Astrocyte (in vitro differentiated cells and primary cell): ENCODE data around the gene ABCA7.

Experiments used
- EZH2 ChIP-seq: IDR thresholded peaks from 2 replicates; pipeline ENCODE4 v1.6.1; 2012; ENCODE audit warnings: mild to moderate bottlenecking, low read length, inconsistent platforms; ENCODE audit not compliant: insufficient read depth
- TF ChIP-seq, protein P1 (sequence below): IDR thresholded peaks from 2 replicates; pipeline ENCODE4 v1.5.1; 2011; ENCODE audit warnings: low read depth, mild to moderate bottlenecking, inconsistent platforms, low read length, moderate library complexity; ENCODE audit not compliant: insufficient read depth

DNA sequence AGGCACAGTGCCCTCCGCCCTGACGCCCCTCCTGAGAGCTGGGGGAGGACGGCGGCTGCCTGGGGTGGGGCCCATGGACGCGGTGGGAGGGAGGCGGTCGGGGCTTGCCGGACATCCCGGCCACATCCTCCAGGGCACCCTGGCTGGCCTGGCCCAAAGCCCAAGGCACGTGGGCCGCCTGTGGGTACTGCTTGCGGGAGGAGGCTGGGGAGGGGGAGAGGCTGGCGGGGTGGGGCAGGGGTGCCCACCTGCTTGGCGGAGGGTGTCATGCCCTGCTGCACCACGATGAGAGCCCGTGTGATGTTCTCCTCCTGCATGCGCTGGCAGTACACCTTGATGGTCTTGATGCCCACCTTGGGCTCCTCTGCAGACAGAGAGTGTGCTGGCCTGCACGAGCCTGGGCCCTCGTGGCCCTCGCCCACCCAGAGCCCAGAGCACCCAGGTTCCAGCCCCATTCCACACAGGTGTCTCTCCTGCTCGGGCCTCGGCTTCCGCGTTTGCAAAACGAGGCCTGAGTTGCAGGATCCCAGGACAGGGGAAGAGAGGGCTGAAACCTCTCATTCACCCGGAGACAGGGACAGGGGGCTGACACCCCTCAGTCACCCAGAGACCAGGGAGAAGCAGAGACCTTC, 51.8 kb downstream of the ABCA7 start:
- no peak for TF ChIP-seq EZH2
- TF ChIP-seq, protein P1, sequence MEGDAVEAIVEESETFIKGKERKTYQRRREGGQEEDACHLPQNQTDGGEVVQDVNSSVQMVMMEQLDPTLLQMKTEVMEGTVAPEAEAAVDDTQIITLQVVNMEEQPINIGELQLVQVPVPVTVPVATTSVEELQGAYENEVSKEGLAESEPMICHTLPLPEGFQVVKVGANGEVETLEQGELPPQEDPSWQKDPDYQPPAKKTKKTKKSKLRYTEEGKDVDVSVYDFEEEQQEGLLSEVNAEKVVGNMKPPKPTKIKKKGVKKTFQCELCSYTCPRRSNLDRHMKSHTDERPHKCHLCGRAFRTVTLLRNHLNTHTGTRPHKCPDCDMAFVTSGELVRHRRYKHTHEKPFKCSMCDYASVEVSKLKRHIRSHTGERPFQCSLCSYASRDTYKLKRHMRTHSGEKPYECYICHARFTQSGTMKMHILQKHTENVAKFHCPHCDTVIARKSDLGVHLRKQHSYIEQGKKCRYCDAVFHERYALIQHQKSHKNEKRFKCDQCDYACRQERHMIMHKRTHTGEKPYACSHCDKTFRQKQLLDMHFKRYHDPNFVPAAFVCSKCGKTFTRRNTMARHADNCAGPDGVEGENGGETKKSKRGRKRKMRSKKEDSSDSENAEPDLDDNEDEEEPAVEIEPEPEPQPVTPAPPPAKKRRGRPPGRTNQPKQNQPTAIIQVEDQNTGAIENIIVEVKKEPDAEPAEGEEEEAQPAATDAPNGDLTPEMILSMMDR = no peak
